SHP77 treated with DMSO at 0.1 percent for 48 hours (cell line): ENCODE data around the gene SH3D19.

Experiments used
- DNase-seq: peaks from one replicate; lab custom pipeline; 2025; lab: John Stamatoyannopoulos, UW

Gene SH3D19, protein sequence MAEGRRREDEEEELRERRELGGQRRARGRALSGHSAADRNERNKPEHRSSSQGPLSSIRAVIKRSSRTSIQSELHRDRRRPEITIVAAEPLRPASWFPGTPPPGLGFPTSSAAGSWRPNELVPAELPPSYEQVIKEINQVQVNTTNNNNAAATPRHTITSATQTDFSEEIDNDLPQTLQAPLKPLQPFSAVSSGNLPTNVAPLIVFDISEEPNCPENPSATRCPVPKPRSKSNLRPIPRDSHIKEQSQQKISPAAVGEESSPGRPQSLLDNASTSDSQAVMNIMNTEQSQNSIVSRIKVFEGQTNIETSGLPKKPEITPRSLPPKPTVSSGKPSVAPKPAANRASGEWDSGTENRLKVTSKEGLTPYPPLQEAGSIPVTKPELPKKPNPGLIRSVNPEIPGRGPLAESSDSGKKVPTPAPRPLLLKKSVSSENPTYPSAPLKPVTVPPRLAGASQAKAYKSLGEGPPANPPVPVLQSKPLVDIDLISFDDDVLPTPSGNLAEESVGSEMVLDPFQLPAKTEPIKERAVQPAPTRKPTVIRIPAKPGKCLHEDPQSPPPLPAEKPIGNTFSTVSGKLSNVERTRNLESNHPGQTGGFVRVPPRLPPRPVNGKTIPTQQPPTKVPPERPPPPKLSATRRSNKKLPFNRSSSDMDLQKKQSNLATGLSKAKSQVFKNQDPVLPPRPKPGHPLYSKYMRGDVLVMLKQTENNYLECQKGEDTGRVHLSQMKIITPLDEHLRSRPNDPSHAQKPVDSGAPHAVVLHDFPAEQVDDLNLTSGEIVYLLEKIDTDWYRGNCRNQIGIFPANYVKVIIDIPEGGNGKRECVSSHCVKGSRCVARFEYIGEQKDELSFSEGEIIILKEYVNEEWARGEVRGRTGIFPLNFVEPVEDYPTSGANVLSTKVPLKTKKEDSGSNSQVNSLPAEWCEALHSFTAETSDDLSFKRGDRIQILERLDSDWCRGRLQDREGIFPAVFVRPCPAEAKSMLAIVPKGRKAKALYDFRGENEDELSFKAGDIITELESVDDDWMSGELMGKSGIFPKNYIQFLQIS

DNA sequence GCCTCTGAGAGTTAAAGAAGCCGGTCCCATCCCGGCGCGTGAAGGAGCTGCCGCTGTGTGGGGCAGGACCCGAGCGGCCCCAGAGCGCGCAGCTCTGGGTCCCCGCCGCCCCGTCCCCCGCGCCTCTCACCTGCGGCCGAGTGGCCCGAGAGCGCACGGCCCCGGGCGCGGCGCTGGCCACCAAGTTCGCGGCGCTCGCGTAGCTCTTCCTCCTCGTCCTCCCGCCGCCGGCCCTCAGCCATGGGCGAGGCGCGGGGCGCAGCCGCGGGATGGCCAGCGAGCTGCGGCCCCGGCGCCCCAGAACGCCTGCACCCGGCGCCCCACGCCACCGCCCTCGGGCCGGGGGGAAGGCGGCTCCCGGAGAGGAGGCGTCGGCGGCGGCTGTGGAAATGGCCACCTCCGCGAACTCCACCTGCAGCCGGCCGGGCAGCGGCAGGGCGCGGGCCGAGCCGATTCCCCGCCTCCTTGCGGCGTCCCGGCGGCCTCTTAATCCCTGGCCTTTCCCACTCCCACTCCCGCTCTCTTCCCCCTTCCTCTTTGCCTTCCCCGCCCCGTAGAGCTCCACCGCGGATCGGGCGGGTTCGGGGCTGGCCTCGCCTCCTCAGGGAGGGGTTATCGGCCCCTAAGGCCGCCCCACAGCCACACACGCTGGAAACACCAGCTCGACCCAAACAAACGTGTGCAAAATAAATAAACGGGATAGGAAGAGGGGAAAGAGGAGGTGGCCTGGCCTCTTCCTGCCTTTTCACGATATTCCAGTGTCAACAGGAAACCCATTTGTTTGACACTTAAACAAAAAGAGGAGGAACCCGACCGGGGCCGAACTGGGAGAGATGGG is at the start of gene SH3D19:
SH3D19 (minus strand) TSS at position 495 of the 838 bp plus-strand sequence; CDS start at position 242, 253 bp downstream.
- DNase-seq: no peak

DNA sequence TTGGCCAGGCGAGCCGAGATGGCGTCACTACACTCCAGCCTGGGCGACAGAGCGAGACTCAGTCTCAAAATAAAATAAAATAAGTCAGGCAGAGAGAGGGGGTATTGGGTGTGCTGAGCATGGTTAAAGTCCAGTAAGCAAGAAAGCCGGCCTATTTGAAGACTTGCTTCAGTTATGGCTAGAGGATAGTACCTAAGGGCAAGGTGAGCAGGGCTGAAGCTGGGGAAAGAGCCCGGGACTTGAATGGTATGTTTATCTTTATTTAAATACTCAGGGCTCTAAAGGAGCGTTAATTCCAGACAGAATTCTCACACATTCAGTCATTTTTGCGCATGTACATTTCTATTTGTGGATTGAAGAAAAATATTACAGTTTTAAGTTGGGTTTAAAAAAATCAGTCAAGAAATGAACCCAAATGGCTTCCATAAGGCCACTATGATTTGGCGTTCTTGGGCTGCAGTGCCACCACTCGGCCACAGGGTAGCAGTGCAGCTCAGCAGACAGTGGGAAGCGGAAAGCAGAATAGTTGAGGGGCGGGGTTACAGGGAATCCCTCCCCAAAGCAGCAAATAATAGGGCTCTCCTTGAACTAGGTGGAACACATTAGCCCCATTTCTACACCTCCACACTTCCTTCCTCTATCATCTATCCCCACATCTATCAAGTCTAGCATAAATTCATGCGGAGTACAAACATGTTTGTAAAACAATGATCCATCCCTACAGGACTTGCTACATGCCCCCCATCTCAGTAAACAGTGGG is 37.2 kb upstream of the SH3D19 start:
- peak; percentile 43 for DNase-seq

DNA sequence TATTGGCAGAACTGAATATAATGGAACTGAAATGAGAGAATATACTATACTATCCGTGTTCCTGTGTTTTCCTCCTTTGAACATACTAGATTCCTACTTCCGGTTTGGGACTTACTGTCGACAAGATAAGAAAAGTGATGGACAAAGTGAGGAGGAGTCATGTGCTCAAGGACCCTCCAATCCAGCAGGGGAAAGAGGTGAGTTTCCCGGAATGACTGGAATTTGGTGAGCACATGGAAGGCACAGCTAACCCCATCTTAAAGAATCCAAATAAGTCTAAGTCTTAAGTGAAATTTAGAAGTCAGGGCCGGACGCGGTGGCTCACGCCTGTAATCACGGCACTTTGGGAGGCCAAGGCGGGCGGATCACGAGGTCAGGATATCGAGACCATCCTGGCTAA is 36.6 kb upstream of the SH3D19 start:
- DNase-seq: no peak

DNA sequence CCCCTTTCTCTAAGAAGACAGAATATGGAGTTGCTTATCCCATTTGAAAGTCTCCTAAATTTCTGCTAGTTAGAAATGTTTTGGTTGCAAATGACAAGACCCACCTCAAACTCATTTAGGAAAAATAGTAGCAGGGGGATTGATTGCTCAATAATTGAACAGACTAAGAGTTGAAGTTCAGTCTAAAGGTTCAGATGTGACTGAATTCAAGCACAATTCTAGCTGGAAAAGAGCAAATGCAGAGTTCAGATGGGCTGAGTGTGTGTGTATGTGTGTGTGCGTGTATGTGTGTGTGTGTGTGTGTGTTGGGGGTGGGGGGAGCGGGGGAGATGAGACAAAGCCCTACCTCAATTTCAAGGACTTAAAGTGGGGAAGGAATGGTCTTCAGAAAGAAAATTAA is 35.7 kb upstream of the SH3D19 start:
- no peak for DNase-seq

DNA sequence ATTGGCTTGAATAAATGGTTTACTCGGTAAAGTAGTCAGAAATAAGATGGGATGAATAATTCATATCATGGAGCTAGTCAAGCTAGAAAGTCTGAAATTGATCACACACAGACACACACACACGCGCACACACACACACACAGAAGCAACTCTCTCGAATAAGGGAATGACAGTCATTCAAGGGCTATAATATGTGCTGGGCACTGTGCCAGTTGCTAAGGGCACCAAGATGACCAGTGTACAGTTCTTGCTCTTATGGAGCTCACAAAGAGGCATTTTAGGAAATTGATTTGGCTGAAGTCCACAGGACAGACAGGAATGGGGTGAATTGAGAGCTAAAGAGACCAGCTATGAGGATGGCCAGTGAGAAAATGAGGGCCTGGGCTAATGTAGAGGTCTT is 34.2 kb upstream of the SH3D19 start:
- no peak for DNase-seq

DNA sequence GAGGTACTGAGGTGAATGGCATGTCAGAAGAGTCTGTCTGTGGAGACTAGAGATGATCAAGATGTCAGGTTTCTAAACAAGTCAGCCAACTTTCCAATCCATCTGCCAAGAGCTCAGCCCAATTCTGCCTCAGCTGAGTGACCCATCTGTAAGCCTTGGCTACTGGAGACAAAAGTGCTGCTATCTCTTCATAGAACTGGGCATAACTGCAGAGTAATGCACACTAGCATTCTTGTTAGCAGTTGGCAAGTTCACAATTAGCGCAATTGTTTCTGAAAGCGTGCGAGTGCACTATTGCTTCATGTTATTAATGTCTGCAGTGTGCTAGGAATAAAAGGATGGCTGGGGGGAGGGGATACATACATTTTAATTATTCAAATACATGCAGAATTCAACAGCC is 32.9 kb upstream of the SH3D19 start:
- DNase-seq: no peak

DNA sequence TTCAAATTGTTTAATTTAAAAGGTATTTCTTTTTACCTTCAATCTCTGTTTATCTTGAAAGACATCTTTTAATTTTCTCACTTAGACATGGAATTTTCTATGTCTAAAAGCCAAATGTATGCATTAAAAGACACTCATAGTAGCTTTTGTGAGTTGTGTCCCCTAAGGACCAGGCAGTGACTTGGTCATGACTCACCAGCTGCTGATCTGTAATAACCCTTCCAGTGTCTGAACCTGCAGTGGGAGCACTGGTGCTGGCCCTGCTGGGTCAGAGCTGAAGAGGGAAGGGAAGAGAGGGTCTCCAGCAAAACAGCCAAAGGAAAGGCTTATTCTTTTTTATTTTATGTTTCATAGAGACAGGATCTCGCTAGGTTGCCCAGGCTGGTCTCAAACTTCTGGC is 31.1 kb upstream of the SH3D19 start:
- DNase-seq: no peak

DNA sequence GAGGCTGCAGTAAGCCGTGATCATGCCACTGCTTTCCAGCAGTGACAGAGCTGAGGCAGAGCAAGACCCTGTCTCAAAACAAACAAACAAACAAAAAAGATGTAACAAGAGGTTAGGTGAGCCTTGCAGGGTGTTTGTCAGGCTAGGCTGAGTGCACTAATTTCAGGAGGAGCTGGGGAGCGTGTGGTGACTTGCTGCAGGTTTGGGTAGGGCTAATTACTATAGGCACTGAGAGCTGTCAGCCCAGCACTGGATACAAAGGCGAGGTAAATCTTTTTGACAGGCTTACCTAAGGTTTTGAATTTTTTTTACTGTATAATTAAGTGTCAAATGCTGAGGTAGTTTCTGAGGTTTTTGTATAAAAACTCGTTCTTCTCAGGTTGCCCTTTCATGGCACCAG is 29.8 kb upstream of the SH3D19 start:
- DNase-seq: no peak

DNA sequence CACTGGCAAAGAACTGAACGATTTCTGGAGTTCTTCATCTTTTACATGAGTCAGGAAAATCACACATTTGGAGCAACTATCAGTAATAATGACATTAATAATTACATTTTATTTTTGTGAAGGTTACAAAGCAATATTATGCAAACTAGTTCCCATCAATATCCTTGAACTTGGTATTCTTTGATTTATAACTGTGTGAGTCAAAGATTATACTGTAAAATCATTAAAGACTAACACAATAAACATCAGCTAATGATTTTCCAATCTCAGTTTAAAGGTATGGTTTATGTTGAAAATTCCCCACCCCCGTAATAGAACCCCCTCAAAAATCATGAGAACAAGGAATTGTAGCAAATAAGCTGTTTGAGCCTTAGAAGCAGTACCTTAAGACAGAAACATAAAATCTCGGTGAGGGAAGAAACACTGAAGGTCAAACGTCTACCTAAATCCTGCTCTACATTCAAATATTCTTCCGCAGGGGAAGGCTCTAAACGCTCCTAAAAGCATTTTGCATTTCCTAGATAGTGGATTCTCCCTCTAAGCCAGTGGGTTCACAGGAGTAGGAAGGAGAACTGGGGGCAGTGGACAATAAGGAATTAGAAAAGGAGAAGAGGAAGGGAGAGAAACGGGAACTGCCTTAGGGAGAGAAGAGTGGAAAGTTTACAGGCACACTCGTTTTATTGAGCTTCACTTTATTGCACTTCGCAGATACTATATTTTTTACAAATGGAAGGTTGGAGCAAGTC is 22.3 kb upstream of the SH3D19 start:
- DNase-seq: no peak

DNA sequence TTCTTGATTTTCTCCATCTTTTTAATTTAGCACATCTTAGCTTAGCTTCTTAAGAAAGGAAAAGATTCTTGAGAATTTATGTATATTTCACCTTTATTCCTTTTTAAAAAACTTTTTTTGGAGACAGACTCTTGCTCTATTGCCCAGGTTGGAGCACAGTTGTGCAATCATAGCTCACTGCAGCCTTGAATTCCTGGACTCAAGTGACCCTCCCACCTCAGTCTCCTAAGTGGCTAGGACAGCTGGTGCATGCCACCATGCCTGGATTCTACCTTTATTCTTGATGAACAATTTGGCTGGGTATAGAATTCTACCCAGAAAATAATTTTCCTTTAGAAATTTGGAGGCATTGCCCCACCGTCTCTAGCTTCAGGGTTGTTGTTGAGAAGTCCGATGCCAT is 19.5 kb upstream of the SH3D19 start:
- DNase-seq: no peak

DNA sequence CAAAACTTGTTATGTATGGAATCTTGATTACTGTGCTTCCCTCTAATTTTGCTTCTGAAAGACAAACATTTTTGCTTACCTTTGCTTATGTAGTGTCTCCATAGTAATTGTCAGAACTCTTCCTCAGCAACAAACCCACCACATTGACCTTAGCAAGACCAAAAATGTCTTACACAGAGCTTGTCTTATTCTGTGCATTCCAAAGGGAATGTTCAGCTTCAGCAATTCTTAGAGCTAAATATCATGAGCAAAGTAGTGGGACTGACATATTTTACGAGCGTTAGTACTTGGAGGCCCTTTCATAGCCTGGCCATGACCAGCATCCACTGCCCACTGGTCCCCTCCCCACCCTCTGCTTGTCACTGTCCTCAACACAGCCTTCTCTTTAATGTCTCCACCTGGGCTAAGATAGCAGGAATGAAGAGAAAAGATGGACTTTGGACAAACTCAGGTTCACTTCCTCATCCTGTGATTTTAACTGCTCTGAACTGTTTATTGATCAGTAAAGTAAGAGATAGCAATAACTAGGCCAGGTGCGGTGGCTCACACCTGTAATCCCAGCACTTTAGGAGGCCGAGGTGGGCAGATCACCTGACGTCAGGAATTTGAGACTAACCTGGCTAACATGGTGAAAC is 15.5 kb upstream of the SH3D19 start:
- no peak for DNase-seq

DNA sequence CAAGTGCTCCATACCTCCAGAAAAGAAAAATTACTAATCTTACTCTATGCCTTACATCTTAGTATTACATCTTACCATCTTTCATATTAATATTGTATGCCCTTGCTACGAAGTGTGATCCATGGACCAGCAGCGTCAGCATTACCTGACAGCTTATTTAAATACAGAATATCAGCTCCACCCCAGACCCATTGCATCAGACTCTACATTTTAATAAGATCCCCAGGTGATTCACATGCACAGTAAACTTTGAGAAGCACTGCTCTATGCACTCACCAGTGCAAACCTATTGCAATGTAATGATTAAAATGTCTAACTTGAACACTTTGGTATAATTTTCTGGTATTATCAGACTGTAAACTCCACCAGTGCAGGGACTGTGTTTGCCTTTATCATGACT is 14.1 kb upstream of the SH3D19 start:
- DNase-seq: no peak

DNA sequence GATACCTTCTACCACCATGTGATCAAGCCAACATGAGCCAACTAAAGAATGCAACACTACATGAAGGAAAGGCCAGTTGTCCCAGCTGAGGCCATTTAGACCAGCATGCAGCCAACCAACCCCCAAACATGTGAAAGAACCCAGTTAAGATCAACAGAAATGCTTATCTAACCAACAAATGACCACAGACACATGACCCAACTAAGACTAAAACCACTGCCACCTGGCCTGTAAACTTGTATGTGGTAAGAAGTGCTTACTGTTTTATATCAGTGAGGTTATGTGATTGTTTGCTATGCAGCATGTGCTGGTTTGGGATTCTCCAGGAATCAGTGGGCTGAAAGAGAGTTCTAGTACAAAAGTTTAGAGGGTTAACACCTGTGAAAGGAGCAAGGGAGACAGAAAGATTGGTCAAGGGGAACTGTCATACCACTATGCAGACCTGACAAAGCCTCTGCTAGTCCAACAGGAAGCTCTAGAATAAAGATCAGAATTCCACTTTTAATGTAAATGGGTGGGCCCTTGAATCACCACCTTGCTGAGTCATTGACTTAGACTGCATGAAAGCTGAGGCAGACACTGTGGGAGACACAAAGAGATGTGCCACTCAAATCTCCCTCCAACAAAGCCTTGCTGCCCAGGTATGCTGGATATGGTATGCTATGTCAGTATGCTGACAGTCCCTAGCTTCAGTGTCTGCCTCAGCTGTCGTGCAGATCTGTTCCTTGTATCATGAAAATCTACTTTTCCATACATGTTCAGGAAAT is 6.1 kb upstream of the SH3D19 start:
- DNase-seq: no peak

DNA sequence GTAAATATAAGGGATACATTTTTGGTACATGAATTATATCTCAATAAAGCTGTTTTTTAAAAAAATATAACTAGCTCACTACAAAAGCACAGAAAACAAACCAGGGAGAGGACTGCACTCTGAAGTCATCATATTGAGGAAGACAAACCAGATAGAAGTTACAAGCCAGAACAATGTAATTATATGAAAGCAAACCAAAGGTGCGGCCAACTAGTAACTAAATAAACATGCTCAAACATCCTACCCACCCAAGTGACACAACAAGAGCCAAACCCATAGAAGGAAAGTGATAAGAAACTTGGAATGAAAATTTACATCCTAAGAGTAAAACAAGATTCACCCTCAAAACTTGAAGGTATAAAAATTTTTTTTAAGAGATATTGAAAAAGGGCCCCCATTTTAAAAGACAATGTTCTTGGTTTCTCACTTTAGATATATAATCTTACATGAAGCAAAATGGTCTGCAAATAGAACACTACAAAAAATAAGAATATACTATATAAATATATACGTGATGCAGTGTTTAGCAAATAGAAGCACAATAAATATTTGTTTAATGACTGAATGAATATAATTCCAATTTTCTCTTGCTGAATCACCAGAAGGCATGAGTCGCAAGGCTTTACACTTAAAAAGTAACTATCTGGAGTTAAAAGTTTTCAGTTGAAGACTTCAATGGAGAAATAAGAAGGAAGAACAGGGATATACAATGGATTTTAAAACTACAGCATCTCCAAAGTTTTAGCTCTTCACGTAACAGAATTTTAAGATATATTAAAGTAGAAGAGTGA is 4.0 kb upstream of the SH3D19 start:
- DNase-seq: no peak

DNA sequence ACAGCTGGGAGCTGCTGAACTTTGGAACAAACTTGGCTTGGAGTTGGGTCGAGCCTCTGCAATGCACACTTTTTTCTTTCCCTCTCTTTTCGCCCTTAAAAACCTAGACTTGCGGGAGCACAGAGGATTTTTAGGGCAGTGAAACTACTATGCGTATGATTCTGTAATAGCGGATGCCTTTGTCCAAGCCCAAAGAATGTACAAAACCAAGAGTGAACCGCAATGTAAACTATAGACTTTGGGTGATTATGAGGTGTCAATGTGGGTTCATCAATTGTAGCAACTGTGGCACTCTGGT is 493 bp upstream of the SH3D19 start:
- DNase-seq: no peak

DNA sequence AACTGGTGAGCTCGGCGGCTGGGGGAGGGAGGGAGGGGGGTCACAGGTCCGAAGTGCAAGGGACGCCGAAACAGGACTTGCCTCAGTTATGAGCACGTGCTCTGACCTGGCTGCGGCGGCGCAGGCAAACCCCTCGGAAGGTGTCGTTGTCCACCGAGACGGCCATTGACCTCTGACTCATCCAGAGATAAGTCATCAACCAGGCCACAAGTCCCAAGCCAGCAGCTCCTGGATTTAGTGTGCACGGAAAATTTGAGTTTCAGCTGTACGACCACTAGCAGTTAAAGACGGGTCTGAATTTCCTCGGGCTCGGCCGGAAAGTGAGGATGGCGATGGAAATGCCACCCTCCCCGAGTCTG is 674 bp downstream of the SH3D19 start:
- no peak for DNase-seq

DNA sequence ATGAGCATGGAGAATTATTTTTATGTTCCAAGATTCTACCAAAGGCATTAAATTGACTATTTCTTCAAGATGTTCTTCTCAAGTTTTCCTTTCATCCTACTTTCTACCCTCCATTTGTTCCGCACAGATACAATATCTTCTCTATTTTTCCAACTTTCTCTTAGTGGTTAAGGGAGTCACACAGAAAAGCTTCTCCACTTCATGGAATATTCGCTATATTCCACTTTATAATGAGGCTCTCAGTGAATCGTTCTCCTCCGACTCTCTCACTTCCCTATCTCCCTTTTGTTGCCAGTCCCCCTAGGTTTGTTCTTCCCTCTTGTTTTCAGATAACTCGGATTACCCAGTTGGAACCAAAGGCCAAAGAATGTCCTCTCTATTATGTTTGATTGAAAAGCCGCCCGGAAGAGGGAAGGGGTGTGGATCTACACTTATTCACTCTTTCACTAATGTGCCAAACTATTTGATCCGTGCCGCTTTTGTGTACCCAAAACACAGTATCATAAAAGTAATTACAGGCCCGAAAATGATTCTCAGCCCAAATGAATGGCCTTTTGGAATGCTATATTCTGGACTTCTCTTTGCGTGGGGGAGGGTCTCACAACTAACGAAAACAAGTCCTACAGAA is 1.2 kb downstream of the SH3D19 start:
- no peak for DNase-seq

DNA sequence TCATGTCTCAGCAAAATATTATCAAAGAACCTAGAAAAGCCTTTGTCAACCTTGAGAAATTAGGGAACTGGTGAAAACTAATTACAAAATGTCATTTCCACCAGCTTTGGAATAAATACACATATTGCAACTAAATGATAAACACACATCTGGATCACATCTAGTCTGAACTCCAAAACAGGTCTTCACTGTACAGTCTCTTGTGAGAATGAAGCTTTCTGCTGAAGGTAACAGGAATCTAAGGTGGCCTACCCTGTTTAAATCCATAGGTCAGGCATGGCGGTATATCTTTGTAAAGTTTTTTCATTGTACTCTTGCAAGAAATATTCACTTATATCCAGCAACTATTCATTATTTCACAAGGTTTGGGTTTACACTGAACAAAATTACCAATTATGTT is 1.7 kb downstream of the SH3D19 start:
- DNase-seq: no peak
